Measurements from ENCODE around the gene GDF7.

The GDF7 gene

DNA sequence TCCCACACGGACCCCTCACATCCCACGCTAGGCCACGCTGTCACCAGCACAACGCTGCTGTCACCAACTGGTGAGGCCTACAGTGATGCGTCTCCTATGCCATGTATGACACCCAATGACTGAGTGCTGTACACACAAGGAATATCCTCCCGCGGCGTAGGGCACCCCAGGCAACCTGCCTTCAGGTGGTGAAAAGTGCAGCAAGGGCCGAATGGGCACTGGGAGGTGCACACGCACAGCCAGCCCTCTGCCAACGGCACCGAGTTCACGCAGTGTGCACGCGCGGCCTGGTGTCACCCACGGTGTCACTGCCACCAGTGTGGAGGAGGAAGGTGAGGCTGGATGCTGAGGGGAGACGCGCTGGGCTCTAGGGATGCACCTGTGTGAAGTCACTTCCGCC is 20.5 kb upstream of the GDF7 start:
- no peak for DNase-seq

DNA sequence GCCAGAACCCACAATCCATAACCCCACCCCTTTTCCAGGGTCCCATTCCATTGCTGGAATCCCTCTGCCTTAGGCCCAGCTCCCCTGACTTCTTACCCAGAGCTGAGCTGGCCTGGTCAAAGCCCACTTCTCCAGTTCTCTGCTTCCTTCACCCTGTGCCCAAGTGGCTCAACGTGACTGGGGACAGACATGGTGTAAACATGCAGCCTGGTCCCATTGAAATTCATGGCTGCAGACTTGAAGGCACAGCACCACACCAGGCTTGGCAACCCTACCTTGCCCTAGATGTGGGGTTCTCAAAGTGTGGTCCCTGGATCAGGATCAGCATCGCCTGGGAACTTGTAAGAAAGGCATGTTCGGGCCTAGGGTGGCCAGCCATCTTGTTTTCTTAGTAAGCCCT is 19.7 kb upstream of the GDF7 start:
- DNase-seq = no peak

DNA sequence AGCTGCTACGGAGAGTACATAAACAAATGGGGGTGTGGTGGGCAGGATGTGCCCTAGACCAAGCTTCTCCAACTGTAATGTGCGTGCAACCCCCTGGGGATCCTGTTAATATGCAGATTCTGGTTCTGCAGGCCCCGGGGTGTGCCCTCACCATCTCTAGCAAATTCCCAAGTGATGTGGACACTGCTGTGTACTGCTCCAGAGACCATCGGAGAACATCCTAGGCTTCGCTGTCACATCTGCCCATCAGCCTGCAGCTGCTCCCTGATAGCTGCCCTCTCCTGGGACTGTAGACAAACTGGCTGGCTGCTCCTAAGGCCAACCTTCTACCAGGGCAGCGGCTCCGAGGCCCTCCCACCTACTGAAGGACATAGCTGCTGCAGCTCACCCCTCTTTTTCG is 19.2 kb upstream of the GDF7 start:
- DNase-seq = no peak

DNA sequence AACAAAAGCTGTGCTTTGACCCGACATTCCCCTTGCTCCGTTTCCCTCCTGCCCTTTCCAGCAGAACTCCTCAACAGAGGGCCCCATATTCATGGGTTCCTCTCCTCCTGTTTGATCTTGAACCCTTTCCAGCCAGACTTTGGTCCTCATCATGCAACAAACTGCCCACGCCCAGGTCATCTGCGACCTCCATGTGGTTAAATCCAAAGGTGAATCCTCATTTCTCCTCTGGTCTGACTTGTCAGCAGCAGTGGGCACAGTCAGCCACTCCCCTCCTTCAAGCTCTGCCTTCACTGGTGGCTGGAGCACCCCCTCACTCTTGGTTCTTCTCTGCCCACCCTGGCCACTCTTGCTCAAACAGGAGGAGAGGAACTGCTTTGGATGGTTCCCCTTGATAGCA is 18.7 kb upstream of the GDF7 start:
- no peak for DNase-seq

- DNase-seq = no peak
Measured at GRCh38 chr2:20648831-20649230, 18.1 kb upstream of the GDF7 start.

DNA sequence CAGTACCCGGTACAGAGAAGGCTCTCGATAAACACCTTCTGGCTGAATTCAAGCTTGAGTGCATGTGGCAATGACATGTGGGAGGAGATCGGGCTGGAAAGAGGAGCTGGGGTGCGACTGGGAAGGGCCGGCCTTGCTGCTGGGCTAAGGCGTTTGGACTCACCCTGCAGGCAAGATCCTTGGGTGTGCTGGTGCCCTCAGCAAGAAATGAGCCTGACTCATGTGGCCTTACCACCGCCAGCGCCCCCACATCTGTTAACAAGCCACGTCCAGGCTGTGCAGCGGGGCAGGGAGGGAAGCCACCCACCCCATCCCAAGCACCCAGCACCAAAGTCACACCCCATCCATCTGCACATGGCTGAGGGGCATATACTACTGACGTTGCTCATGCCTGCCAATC is 17.4 kb upstream of the GDF7 start:
- no peak for DNase-seq

DNA sequence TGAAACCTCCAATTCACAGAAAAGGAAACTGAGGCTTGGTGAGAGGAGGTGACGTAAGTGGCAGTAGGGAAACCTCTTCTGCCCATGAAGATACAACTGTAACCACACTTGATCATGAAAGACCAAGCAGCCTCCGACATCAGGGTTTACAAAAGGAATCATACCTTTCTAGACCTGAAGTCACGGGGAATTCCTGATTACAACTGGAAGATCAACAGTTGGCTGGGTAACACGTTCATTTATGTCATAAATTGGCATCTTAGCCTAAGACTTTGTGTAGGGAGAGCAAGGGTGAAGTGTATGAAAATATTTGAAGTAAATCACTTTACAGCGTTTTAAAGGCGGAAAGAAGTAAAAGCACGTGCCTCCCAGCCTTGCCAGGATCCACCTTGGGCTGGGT is 17.0 kb upstream of the GDF7 start:
- no peak for DNase-seq

DNA sequence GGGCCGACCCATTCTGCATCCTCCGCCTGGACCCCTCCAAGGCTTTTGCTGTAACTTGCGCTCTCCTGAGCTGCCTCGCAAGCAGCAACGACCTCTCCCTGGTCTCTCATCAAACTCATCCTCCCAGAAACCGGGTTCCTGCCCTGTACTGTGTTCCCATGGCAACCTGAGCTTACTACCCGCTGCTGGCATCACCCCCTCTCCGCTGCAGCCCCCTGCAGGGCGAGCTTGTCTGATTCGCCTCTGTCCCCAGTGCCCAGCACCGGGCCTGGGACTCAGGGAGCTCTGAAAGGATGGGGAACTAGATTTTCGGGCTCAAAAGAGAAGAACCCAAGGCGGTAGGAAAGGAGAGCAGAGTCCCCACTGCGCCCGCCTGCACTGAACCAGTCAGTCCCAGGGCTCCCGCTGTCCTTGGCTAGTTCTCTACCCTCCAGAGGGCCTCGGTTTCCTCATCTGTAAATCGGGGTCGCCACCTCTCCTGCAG is 16.5 kb upstream of the GDF7 start:
- DNase-seq = peak in 1 of 2 donors; percentile 17

GRCh38 chr2:20650877-20651730 is 15.8 kb upstream of the GDF7 start, which contains the start of gene HS1BP3:
TSS of gene HS1BP3 (minus strand) at chr2:20651098. CDS start at chr2:20651063, 35 bp downstream.
- DNase-seq = peak; percentile 86 to 88

- DNase-seq = no peak
Measured at GRCh38 chr2:20651731-20652099, 15.2 kb upstream of the GDF7 start.

GRCh38 chr2:20652141-20652540 is 14.8 kb upstream of the GDF7 start:
- no peak for DNase-seq

DNA sequence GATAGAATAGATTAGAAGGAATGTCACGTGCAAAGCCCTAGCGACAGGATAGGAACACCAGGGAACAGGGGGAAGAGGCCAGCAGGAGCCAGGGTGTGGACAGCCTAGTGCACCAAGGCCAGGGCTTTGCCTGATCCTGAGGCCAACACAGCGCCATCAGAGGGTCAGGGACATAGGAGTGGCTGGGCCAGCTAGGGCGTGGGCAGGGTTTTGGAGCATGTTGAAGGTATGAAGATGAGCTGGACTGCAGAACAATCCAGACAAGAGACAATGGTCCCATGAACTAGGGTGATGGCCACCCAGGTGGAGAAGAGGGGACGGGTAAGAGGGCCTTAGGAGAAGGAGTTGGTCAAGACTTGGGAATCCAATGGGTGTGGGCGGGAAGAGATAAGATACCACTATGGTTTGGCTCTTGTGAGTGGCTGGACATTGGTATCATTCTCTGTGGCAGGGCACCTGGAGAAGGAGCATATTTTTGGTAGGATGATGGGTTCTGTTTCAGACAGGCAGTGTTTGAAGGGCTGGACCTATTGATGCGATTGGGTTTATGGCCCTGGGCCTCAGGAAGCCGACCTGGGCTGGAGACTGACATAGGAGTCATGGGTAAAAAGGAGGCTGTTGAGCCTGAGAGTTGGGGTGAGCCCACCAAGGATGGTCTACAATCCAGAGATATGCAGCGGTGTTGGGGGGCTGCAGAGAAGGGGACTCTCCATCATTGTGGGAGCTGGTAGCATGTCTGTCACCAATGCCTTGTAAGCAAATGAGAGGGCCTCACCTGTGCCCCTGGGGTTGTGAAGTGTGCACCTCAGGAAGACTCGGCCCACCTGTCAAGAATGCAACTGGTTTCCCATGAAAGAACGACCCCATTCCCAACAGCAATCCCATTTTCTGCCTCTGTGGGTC is 14.0 kb upstream of the GDF7 start:
- DNase-seq = no peak

- DNase-seq = no peak
Measured at GRCh38 chr2:20653695-20654534, 13.0 kb upstream of the GDF7 start.

DNA sequence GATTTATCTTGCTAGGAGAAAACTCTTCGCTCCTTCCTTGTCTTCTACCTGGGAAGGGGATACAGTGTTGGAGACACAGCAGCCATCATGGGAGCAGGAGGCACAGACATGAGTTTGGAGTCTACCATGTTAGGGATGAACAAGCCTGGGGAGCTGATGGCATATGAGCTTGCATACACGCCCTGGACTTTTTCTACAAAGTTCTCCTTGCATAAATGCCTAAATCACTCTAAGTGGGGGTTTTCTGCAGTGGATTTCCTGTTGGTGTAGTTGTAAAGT is 12.5 kb upstream of the GDF7 start:
- DNase-seq = no peak

DNA sequence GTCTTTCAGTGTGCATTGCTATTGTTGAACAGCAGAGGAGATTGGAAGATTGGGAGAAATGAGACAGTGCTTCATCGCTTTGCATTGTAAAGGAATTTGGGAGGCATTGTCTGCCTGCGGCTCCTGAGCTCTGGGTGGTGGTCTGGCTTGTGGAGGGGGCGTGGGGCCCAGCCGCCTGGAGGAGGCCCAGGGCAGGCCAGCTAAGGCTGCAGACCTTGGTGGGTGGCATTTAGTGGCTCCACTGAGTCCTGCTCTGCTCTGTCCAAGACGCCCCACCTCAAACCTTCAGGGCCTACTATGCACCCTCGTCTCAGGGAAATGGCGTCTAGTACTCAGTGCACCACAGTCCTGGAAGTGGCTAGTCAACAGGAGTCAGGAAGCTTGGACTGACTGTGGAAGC is 10.4 kb upstream of the GDF7 start:
- no peak for DNase-seq

DNA sequence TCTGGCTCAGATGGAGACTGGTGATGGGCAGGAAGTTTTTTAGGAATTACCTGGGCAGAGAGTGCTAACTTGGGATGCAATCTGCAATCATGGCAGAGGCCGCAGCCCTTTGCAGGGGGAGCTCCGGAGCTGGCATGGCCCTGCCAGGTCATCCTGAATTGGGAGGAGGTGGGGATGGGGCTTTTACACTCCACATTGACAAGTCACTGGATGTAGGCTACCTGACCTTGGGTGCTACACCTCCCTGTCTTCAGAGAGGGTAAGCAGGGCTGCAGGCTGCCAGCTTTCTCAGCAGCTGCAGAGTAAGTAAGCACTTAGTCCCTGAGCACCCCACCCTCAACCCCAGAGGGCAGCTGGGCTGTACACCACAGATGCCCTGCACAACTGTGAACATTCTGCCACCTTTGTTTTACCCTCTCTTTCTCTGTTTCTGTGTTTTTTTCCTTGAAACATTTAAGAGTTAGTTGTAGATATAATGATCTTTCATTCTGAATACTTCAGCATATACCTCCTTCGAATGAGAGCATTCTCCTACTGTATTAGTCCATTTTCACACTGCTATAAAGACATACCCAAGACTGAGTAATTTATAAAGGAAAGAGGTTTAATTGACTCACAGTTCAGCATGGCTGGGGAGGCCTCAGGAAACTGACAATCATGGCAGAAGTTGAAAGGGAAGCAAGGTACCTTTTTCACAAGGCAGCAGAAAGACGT is 9.3 kb upstream of the GDF7 start:
- DNase-seq = no peak

DNA sequence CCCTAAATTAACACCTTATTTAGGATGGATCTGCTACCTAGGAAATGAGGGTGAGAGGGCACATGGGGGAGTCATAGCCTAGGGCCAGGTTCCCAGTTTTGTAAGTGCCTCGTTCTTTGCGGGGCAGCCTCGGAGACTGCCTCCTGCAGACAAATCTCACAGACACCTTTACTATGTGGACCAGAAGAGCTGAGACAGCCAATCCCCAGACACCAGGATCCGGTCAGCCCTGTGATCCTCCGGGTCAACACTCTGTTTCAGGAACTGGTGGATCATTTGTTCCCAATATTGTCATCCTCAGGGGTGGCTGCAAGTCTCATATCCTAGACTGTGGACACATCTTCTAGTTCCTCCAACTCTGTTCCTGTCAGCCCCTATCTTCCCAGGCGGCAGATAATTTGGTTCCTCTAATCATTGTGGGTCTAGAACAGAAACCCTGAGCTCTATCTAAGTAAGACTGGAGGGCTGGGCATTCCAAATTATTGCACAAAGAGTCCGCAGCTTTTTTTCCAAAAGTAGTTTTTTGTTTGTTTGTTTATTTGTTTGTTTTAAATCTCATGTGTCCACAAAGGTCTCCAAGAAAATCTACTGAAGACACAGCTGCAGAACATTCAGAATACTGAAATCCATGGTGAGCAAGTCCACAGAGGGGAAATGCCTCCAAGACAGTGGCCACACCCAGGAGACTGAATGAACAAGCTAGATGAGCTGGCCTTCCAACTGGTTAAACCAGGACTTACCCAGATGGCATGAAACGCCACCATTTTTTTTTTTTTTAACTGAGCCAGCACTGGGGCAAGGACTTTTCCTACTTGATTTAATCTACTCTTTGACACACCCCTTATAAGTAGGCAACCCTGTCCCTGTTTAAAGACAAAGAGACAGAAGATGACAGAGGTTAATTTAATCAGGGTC is 6.2 kb upstream of the GDF7 start:
- no peak for DNase-seq

DNA sequence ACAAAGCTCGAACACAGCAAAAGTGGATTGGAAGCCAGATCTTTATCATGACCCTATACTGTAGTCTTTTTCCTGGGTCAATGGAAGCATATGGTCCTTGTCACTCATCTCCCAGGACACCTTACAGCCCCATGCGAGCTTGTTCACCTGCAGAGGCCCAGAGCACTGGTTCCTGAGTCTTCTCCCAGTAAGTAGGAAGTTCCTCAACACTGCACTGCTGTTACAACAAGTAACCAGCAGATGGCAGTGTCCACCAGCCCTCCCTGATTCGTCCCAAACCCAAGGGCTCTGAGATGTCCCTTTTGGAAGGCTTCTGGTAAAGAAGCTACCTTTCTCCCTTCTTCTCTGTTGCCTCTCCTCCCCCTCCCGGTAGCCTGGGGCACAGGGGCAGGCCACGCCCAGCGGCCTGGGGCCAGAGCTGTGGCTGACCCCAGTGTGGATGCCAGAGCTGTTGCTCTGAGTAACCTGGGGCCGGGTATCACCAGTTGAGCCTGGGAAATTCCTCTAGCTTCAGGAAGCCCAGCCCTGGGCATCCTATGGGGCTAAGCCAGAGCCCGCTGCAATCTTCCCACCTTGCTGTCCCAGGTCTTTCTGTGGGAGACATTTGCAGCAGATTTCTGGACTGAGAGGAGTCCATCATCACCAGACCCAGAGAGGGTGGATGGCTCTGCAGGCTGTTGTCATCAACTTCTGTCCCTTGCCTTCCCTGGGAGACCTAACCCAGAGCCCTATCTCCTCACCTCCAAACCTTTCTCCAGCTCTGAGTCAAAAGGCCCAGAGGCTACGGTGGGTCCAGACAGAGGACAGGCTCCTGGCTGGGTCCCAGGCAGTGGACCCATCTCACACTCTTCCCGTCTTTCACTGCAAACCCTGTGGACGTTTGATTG is 5.3 kb upstream of the GDF7 start:
- DNase-seq = peak; percentile 67 to 70

DNA sequence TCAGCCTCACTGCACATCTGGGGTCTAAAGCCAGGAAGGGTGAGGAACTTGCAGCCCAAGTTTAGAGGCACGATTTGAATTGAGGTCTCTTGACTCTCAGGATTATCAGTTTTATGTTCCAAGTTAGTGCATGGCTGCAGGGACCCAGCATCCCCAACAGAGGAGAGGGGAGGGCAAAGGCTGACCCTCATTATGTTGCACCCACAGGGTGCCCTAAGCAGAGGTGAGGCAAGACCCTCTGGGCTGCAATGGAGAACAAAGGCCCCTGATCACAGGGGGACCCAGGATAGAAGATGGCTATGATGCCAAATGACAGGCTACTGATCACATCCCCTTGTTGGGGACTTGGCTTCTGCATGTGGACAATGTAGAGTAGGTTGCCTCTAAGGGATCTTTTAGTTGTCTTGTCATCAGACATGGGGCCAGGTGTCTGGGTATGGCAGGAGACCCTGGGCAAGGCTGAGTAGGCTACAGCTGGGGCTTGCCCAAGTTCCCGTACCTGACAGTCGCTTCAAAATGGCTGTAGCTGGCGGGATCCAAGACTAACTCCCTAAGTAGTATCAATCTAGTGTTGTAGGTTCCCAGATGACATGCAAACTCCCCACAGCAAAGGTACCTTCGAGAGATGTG is 4.5 kb upstream of the GDF7 start:
- no peak for DNase-seq
